Measurements from ENCODE around the gene ATF7IP2. TPM values are rescaled to one million over a fixed set of nuclear protein-coding genes. Genes with fewer than 3 reads are reported as not detected.

The ATF7IP2 gene
- polyA plus RNA-seq, 1 donor (not counting 4 experiments of a cell fraction or from before 2014, with no cell fraction given), result 9.8 TPM

- Histone ChIP-seq H3K4me3 (ENCODE audit: control insufficient read depth in 2 of 3, extremely low read depth in 1 of 3, insufficient read depth in 2 of 3, low read depth in 1 of 3, low read length in 3 of 3) (no peak overlapping the region), H2AFZ (ENCODE audit: control insufficient read depth, low read length) (no peak overlapping the region), H3K9me1 (ENCODE audit: control insufficient read depth, extremely low read depth, insufficient read depth, low read length) (no peaks in the 10 kb centered on the region), H3K9me3 (ENCODE audit: control insufficient read depth, low read depth, low read length) (no peaks in the 10 kb centered on the region), H3K27me3 (ENCODE audit: control insufficient read depth, extremely low read depth, insufficient read depth, low read length) (no peaks in the 10 kb centered on the region), H3K36me3 (ENCODE audit: control insufficient read depth in 2 of 2, extremely low read depth in 1 of 2, insufficient read depth in 2 of 2, low read length in 2 of 2) (no peaks in the 10 kb centered on the region), H3K4me1 (ENCODE audit: control insufficient read depth, extremely low read depth, insufficient read depth, low read length) (no peaks in the 10 kb centered on the region), H4K20me1 (ENCODE audit: control insufficient read depth, extremely low read depth, insufficient read depth, low read length) (no peaks in the 10 kb centered on the region), H3K79me2 (ENCODE audit: control insufficient read depth, insufficient read depth, low read length) (no peaks in the 10 kb centered on the region), H3K9ac (ENCODE audit: control insufficient read depth, extremely low read depth, insufficient read depth, low read length) (no peak overlapping the region), H3K4me2 (ENCODE audit: control insufficient read depth, extremely low read depth, insufficient read depth, low read depth, low read length) (no peak overlapping the region), H3K27ac (ENCODE audit: control insufficient read depth, insufficient read depth, low read length) (no peak overlapping the region)
- dilution Hi-C loops (cut with MboI; ENCODE audit: extremely low pct_ligation_motif_present, low sequenced_read_pairs), result no loop called here
- DNase-seq (ENCODE audit: low read depth, low spot score) (no peak), FAIRE-seq (no peak)
- TF ChIP-seq EZH2 (IDR thresholded peaks at IDR 0.05; ENCODE audit: low read length), result no peak
- TF ChIP-seq CTCF (optimal IDR thresholded peaks at IDR 0.05 in 1 of 3, IDR thresholded peaks at IDR 0.05 in 1 of 3, conservative IDR thresholded peaks at IDR 0.05 in 1 of 3; ENCODE audit: extremely low read depth in 1 of 3, insufficient read depth in 2 of 3, low read length in 3 of 3), result no peak
These were observed 137.1 kb downstream of the ATF7IP2 start for GRCh38 chr16:10522966-10523365.

- no peak for FAIRE-seq
- no peak for TF ChIP-seq EZH2 (IDR thresholded peaks at IDR 0.05; ENCODE audit: low read length)
- no peak for TF ChIP-seq CTCF (optimal IDR thresholded peaks at IDR 0.05 in 1 of 3, IDR thresholded peaks at IDR 0.05 in 1 of 3, conservative IDR thresholded peaks at IDR 0.05 in 1 of 3; ENCODE audit: extremely low read depth in 1 of 3, insufficient read depth in 2 of 3, low read length in 3 of 3)
- Histone ChIP-seq H3K79me2 (ENCODE audit: control insufficient read depth, insufficient read depth, low read length) (no peaks in the 10 kb centered on the region), H3K27me3 (ENCODE audit: control insufficient read depth, extremely low read depth, insufficient read depth, low read length) (no peaks in the 10 kb centered on the region), H3K27ac (ENCODE audit: control insufficient read depth, insufficient read depth, low read length) (no peak overlapping the region), H3K4me1 (ENCODE audit: control insufficient read depth, extremely low read depth, insufficient read depth, low read length) (no peaks in the 10 kb centered on the region), H3K9ac (ENCODE audit: control insufficient read depth, extremely low read depth, insufficient read depth, low read length) (no peak overlapping the region), H3K4me2 (ENCODE audit: control insufficient read depth, extremely low read depth, insufficient read depth, low read depth, low read length) (no peak overlapping the region), H2AFZ (ENCODE audit: control insufficient read depth, low read length) (no peak overlapping the region), H3K4me3 (ENCODE audit: control insufficient read depth in 2 of 3, extremely low read depth in 1 of 3, insufficient read depth in 2 of 3, low read depth in 1 of 3, low read length in 3 of 3) (no peak overlapping the region), H3K36me3 (ENCODE audit: control insufficient read depth in 2 of 2, extremely low read depth in 1 of 2, insufficient read depth in 2 of 2, low read length in 2 of 2) (no peaks in the 10 kb centered on the region), H4K20me1 (ENCODE audit: control insufficient read depth, extremely low read depth, insufficient read depth, low read length) (no peaks in the 10 kb centered on the region), H3K9me3 (ENCODE audit: control insufficient read depth, low read depth, low read length) (no peaks in the 10 kb centered on the region), H3K9me1 (ENCODE audit: control insufficient read depth, extremely low read depth, insufficient read depth, low read length) (no peaks in the 10 kb centered on the region)
- dilution Hi-C loops (cut with MboI; ENCODE audit: extremely low pct_ligation_motif_present, low sequenced_read_pairs), result no loop called here
- DNase-seq (ENCODE audit: low read depth, low spot score), result no peak
These were observed 139.5 kb downstream of the ATF7IP2 start for GRCh38 chr16:10525214-10525825.

Measured in keratinocyte (primary cell).